ENCODE results near the gene CRISPLD2. TPM values are rescaled to one million over a fixed set of nuclear protein-coding genes. Genes with fewer than 3 reads are reported as not detected.

The CRISPLD2 gene
- total and polyA plus RNA-seq, 2 donors (not counting 1 experiment from before 2014, with no cell fraction given): 37.0 to 96.2 TPM

DNA sequence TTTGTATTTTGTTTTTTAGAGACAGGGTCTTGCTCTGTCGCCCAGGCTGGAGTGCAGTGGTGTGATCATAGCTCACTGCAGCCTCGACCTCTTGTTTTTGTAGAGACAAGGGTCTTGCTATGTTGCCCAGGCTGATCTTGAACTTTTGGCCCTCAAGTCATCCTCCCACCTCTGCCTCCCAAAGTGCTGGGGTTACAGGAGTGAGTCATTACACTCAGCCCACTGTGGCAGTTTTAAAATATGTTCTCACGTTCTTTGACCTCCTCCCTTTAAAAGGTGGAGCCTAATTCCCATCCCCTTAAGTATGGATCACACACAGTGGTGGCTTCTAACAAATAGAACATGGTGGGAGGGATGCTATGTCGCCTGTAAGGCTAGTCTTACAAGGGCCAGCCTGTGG is 123.8 kb downstream of the CRISPLD2 start:
- Histone ChIP-seq H2AFZ (ENCODE audit: low read length) (no peak overlapping the region), H3K36me3 (ENCODE audit: control insufficient read depth, insufficient read depth, low read length) (no peaks in the 10 kb centered on the region), H3K27me3 (ENCODE audit: control insufficient read depth, insufficient read depth, low read length) (no peaks in the 10 kb centered on the region), H3K9me3 (ENCODE audit: control insufficient read depth, insufficient read depth, low read depth, low read length) (no peaks in the 10 kb centered on the region), H3K79me2 (ENCODE audit: control insufficient read depth, insufficient read depth, low read length) (no peaks in the 10 kb centered on the region), H3K27ac (ENCODE audit: insufficient read depth, low read length) (no peak overlapping the region), H3K4me3 (replicated peaks in 1 of 4; ENCODE audit: control extremely low read depth in 1 of 4, insufficient read depth in 1 of 4, low read depth in 3 of 4, low read length in 4 of 4) (no peak overlapping the region), H4K20me1 (ENCODE audit: control insufficient read depth, extremely low read depth, insufficient read depth, low read length) (no peaks in the 10 kb centered on the region), H3K4me1 (ENCODE audit: control insufficient read depth, extremely low read depth, insufficient read depth, low read length) (no peaks in the 10 kb centered on the region), H3K4me2 (ENCODE audit: extremely low read depth, insufficient read depth, low read length) (no peak overlapping the region), H3K9ac (ENCODE audit: insufficient read depth, low read length) (no peak overlapping the region)
- no peak for DNase-seq (ENCODE audit: low read depth in 2 of 2)
- no peak for TF ChIP-seq EZH2 (IDR thresholded peaks at IDR 0.05; ENCODE audit: low read length, missing control alignments)
- TF ChIP-seq, protein P1, sequence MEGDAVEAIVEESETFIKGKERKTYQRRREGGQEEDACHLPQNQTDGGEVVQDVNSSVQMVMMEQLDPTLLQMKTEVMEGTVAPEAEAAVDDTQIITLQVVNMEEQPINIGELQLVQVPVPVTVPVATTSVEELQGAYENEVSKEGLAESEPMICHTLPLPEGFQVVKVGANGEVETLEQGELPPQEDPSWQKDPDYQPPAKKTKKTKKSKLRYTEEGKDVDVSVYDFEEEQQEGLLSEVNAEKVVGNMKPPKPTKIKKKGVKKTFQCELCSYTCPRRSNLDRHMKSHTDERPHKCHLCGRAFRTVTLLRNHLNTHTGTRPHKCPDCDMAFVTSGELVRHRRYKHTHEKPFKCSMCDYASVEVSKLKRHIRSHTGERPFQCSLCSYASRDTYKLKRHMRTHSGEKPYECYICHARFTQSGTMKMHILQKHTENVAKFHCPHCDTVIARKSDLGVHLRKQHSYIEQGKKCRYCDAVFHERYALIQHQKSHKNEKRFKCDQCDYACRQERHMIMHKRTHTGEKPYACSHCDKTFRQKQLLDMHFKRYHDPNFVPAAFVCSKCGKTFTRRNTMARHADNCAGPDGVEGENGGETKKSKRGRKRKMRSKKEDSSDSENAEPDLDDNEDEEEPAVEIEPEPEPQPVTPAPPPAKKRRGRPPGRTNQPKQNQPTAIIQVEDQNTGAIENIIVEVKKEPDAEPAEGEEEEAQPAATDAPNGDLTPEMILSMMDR (conservative IDR thresholded peaks at IDR 0.05 in 1 of 2, IDR thresholded peaks at IDR 0.05 in 1 of 2; ENCODE audit: low read depth in 1 of 2, low read length in 2 of 2): no peak

DNA sequence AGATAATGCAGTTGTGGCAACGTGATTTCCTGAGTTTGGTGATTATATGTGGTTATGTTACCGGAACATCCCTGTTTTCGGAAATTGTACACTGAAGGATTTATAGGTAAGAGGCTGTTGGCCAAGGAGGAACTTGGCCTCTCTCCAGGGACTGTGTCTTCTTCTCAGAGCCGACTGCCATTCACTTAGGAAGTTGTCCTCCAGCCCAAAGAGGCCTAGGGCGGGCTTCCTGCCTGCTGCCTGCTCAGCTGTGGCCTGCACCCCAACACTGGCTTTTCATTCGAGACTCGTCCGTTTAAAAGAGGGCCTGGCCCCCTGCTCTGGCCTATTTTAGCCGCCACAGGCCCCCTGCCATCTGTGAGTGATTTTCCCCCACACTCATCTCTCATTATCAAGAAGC is 127.2 kb downstream of the CRISPLD2 start:
- Histone ChIP-seq H3K27me3 (ENCODE audit: control insufficient read depth, insufficient read depth, low read length) (no peaks in the 10 kb centered on the region), H2AFZ (ENCODE audit: low read length) (no peak overlapping the region), H3K27ac (ENCODE audit: insufficient read depth, low read length) (no peak overlapping the region), H3K4me1 (ENCODE audit: control insufficient read depth, extremely low read depth, insufficient read depth, low read length) (no peaks in the 10 kb centered on the region), H3K9me3 (ENCODE audit: control insufficient read depth, insufficient read depth, low read depth, low read length) (no peaks in the 10 kb centered on the region), H3K4me3 (replicated peaks in 1 of 4; ENCODE audit: control extremely low read depth in 1 of 4, insufficient read depth in 1 of 4, low read depth in 3 of 4, low read length in 4 of 4) (no peak overlapping the region), H3K9ac (ENCODE audit: insufficient read depth, low read length) (no peak overlapping the region), H3K36me3 (ENCODE audit: control insufficient read depth, insufficient read depth, low read length) (no peaks in the 10 kb centered on the region), H4K20me1 (ENCODE audit: control insufficient read depth, extremely low read depth, insufficient read depth, low read length) (no peaks in the 10 kb centered on the region), H3K79me2 (ENCODE audit: control insufficient read depth, insufficient read depth, low read length) (no peaks in the 10 kb centered on the region), H3K4me2 (ENCODE audit: extremely low read depth, insufficient read depth, low read length) (no peak overlapping the region)
- no peak for TF ChIP-seq EZH2 (IDR thresholded peaks at IDR 0.05; ENCODE audit: low read length, missing control alignments)
- TF ChIP-seq, protein P1 (conservative IDR thresholded peaks at IDR 0.05 in 1 of 2, IDR thresholded peaks at IDR 0.05 in 1 of 2; ENCODE audit: low read depth in 1 of 2, low read length in 2 of 2): no peak
- DNase-seq (ENCODE audit: low read depth in 2 of 2): no peak

DNA sequence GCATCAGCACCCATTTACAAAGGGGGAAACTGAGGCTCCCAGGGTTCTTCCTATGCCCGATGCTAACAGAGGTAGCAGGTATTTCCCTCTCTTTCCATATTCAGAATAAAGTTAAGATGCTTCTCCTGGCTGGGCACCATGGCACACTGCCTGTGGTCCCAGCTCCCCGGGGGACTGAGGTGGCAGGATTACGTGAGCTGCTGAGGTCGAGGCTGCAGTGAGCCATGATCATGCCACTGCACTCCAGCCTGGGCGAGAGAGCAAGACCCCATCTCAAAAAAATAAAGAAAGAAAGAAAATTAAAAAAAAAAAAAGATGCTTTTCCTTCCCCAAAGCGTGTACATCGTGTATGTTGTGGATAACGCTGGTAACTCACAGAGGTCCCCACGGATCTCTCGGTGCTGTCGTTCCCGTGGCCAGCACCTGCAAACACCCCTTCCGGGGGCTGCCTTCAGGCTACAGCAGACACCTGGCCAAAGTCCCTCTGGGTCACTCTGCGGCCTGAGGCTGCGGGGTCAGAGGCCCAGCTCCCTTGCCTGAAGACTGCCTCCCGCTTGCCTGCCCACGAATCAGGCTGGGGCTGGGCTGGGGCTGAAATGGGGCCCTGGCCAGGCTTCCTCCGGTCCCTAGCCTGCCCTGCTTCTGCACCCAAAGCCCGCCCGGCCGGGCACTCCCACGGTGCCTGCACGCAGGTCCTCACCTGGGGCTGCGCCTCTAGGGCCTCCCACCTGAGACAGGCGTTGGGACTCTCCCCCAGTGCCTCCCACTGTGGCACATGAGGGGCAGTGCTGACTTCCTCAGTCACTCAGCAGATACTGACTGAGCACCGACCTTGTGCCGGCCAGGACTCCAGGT is 128.4 kb downstream of the CRISPLD2 start:
- Histone ChIP-seq H3K79me2 (ENCODE audit: control insufficient read depth, insufficient read depth, low read length) (no peaks in the 10 kb centered on the region), H3K9me3 (ENCODE audit: control insufficient read depth, insufficient read depth, low read depth, low read length) (no peaks in the 10 kb centered on the region), H3K4me3 (replicated peaks in 1 of 4; ENCODE audit: control extremely low read depth in 1 of 4, insufficient read depth in 1 of 4, low read depth in 3 of 4, low read length in 4 of 4) (no peak overlapping the region), H3K36me3 (ENCODE audit: control insufficient read depth, insufficient read depth, low read length) (no peaks in the 10 kb centered on the region), H3K4me1 (ENCODE audit: control insufficient read depth, extremely low read depth, insufficient read depth, low read length) (no peaks in the 10 kb centered on the region), H3K27ac (ENCODE audit: insufficient read depth, low read length) (no peak overlapping the region), H3K9ac (ENCODE audit: insufficient read depth, low read length) (no peak overlapping the region), H2AFZ (ENCODE audit: low read length) (no peak overlapping the region), H3K4me2 (ENCODE audit: extremely low read depth, insufficient read depth, low read length) (no peak overlapping the region), H3K27me3 (ENCODE audit: control insufficient read depth, insufficient read depth, low read length) (no peaks in the 10 kb centered on the region), H4K20me1 (ENCODE audit: control insufficient read depth, extremely low read depth, insufficient read depth, low read length) (no peaks in the 10 kb centered on the region)
- TF ChIP-seq, protein P1 (conservative IDR thresholded peaks at IDR 0.05 in 1 of 2, IDR thresholded peaks at IDR 0.05 in 1 of 2; ENCODE audit: low read depth in 1 of 2, low read length in 2 of 2): no peak
- TF ChIP-seq EZH2 (IDR thresholded peaks at IDR 0.05; ENCODE audit: low read length, missing control alignments): no peak
- no peak for DNase-seq (ENCODE audit: low read depth in 2 of 2)
